Neutrophil (primary cell): ENCODE measurements around the gene PCDHA7.

Source experiments
- H3K27ac ChIP-seq: fragments of 200-600 bp; sonication (generic); 2 replicates; pipeline ENCODE4 v1.5.1; 2016; ENCODE audit warnings: mild to moderate bottlenecking, moderate library complexity
- H3K27me3 ChIP-seq: fragments of 200-600 bp; sonication (generic); 2 replicates; pipeline ENCODE4 v1.6.0; 2016; ENCODE audit warnings: mild to moderate bottlenecking
- H3K36me3 ChIP-seq: fragments of 200-600 bp; sonication (generic); 2 replicates; pipeline ENCODE4 v1.5.1; 2017
- H3K4me1 ChIP-seq, 2 experiments: fragments of 200-600 bp in 1 of 2; sonication (generic) in 1 of 2; 1 replicate in 1 of 2; 2 replicates in 1 of 2; pipeline versions ENCODE4 v1.5.1 to v1.6.1; 2013 to 2016; ENCODE audit warnings: low read depth in 1 of 2, low read length in 1 of 2, mild to moderate bottlenecking in 1 of 2, moderate library complexity in 1 of 2; ENCODE audit not compliant: control insufficient read depth in 1 of 2, insufficient read depth in 1 of 2
- H3K4me3 ChIP-seq, 2 experiments: fragments of 200-600 bp in 1 of 2; sonication (generic) in 1 of 2; 1 replicate in 1 of 2; 2 replicates in 1 of 2; pipeline ENCODE4 v1.5.1; 2013 to 2016; ENCODE audit warnings: low read depth in 1 of 2, low read length in 1 of 2, mild to moderate bottlenecking in 1 of 2, moderate library complexity in 1 of 2
- H3K9me3 ChIP-seq: fragments of 200-600 bp; sonication (generic); 2 replicates; pipeline ENCODE4 v1.5.1; 2016
- TF ChIP-seq, protein P1 (sequence below): fragments of 200-600 bp; sonication (generic); IDR thresholded peaks from 2 replicates; pipeline ENCODE4 v1.5.1; 2016; ENCODE audit warnings: antibody characterized with exemption

PCDHA7 gene

DNA sequence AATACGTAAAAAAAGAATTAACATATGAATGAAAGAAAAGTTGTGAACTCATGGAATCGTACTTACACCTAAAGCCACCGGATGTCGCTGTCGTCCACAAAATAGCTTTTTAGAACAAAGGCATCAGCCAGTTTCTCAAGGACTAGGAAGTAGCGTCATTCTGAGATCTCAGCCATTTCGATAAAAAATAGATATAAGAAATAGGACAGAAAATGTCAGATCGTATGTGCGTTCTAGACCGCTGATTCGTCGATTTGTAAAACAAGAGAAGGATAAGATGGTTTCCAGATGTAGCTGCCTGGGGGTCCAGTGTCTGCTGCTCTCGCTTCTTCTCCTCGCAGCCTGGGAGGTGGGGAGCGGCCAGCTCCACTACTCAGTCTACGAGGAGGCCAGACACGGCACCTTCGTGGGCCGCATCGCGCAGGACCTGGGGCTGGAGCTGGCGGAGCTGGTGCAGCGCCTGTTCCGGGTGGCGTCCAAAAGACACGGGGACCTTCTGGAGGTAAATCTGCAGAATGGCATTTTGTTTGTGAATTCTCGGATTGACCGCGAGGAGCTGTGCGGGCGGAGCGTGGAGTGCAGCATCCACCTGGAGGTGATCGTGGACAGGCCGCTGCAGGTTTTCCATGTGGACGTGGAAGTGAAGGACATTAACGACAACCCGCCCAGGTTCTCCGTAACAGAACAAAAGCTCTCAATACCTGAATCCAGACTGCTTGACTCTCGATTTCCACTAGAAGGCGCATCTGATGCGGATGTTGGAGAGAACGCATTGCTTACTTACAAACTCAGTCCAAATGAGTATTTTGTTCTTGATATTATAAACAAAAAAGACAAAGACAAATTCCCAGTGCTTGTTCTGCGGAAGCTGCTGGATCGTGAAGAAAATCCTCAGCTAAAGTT lies 22.0 kb downstream of the PCDHA7 start, which contains the start of gene PCDHA10:
TSS of gene PCDHA10 (plus strand) at position 126 of the 903 bp plus-strand sequence. CDS start at position 278, 152 bp downstream.
- TF ChIP-seq, protein P1, sequence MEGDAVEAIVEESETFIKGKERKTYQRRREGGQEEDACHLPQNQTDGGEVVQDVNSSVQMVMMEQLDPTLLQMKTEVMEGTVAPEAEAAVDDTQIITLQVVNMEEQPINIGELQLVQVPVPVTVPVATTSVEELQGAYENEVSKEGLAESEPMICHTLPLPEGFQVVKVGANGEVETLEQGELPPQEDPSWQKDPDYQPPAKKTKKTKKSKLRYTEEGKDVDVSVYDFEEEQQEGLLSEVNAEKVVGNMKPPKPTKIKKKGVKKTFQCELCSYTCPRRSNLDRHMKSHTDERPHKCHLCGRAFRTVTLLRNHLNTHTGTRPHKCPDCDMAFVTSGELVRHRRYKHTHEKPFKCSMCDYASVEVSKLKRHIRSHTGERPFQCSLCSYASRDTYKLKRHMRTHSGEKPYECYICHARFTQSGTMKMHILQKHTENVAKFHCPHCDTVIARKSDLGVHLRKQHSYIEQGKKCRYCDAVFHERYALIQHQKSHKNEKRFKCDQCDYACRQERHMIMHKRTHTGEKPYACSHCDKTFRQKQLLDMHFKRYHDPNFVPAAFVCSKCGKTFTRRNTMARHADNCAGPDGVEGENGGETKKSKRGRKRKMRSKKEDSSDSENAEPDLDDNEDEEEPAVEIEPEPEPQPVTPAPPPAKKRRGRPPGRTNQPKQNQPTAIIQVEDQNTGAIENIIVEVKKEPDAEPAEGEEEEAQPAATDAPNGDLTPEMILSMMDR, result no peak
- Histone ChIP-seq H3K4me3 (no peak within 1 kb of the TSS), H3K36me3 (no peaks in the 10 kb centered on the region), H3K27ac (no peak within 1 kb of the TSS), H3K4me1 (no peaks in the 10 kb centered on the region), H3K9me3 (peaks cover 6% of the 10 kb centered on the region), H3K27me3 (peaks cover 18% of the 10 kb centered on the region)

DNA sequence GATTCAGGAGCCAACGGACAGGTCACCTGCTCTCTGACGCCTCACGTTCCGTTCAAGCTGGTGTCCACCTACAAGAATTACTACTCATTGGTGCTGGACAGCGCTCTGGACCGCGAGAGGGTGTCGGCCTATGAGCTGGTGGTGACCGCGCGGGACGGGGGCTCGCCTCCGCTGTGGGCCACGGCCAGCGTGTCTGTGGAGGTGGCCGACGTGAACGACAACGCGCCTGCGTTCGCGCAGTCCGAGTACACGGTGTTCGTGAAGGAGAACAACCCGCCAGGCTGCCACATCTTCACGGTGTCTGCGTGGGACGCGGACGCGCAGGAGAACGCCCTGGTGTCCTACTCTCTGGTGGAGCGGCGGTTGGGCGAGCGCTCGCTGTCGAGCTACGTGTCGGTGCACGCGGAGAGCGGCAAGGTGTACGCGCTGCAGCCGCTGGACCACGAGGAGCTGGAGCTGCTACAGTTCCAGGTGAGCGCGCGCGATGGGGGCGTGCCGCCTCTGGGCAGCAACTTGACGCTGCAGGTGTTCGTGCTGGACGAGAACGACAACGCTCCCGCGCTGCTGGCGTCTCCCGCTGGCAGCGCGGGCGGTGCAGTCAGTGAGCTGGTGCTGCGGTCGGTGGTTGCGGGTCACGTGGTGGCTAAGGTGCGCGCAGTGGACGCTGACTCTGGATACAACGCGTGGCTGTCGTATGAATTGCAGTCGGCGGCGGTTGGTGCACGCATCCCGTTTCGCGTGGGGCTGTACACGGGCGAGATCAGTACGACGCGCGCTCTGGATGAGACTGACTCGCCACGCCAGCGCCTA lies 23.3 kb downstream of the PCDHA7 start:
- TF ChIP-seq, protein P1, result no peak

DNA sequence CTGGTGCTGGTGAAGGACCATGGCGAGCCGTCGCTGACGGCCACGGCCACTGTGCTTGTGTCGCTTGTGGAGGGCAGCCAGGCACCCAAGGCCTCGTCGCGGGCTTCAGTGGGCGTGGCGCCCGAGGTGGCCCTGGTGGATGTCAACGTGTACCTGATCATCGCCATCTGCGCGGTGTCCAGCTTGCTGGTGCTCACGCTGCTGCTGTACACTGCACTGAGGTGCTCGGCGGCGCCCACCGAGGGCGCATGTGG lies 23.8 kb downstream of the PCDHA7 start:
- Histone ChIP-seq H3K27me3 (peaks cover 18% of the 10 kb centered on the region), H3K36me3 (no peaks in the 10 kb centered on the region), H3K9me3 (peaks cover 16% of the 10 kb centered on the region), H3K4me1 (no peaks in the 10 kb centered on the region), H3K27ac (no peak overlapping the region), H3K4me3 (no peak overlapping the region)
- TF ChIP-seq, protein P1, result no peak

More for the DNA sequence above, 23.3 kb downstream of the PCDHA7 start:
- no peaks in the 10 kb centered on the region for H3K4me1 ChIP-seq
- peaks cover 11% of the 10 kb centered on the region for H3K9me3 ChIP-seq
- no peak overlapping the region for H3K4me3 ChIP-seq
- peaks cover 18% of the 10 kb centered on the region for H3K27me3 ChIP-seq
- no peaks in the 10 kb centered on the region for H3K36me3 ChIP-seq
- no peak overlapping the region for H3K27ac ChIP-seq

DNA sequence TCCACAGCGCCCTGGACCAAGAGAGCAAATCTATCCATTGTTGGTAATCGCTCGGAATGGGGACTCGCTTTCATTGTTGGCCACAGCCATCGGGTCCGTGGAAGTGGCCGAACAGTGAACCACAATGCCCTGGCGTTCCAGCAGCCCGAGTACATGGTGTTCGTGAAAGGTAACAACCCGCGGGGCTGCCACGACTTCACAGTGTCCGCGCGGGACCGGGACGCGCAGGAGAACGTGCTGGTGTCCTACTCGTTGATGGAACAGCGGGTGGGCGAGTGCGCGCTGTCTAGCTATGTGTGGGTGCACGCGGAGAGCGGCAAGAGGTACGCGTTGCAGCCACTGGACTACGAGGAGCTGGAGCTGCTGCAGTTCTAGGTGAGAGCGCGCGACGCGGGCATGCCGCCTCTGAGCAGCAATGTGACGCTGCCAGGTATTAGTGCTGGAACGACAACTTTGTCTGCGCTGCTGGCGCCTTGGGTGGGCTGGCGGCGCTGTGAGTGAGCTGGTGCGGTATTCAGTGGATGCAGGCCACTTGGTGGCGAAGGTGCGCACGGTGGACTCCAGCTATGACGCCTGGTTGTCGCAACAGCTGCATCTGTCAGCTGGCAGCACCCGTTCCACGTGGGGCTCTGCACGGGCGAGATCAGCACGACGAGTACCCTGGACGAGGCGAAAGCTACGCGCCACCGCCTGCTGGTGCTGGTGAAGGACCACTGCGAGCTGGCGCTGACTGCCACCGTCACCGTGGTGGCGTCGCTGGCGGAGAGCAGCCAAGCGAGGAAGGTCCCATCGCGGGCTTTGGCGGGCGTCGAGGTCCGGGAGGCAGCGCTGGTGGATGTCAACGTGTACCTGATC lies 28.6 kb downstream of the PCDHA7 start:
- Histone ChIP-seq H3K36me3 (no peaks in the 10 kb centered on the region), H3K4me3 (no peak overlapping the region), H3K9me3 (peaks cover 20% of the 10 kb centered on the region), H3K4me1 (no peaks in the 10 kb centered on the region), H3K27me3 (no peaks in the 10 kb centered on the region), H3K27ac (no peak overlapping the region)
- TF ChIP-seq, protein P1, result no peak
